ENCODE results near the gene DNAL1.

- no peak for TF ChIP-seq CTCF (IDR thresholded peaks at IDR 0.05; ENCODE audit: low read length)
- no peak for TF ChIP-seq EZH2 (IDR thresholded peaks at IDR 0.05; ENCODE audit: borderline replicate concordance, low read length)
These were observed 40.5 kb downstream of the DNAL1 start for GRCh38 chr14:73685328-73685727.
